Endodermal cell (in vitro differentiated cells): ENCODE measurements around the gene SH3PXD2A. TPM values are rescaled to one million over a fixed set of nuclear protein-coding genes. Genes with fewer than 3 reads are reported as not detected.

Experiments used
- DNase-seq: peaks from one replicate; pipeline ENCODE4 v3.0.0-alpha.2; 2017
- H3K27ac ChIP-seq: 2 replicates; pipeline ENCODE4 v1.5.1; 2013; ENCODE audit warnings: mild to moderate bottlenecking, low read depth, low read length, moderate library complexity
- H3K27me3 ChIP-seq: 2 replicates; pipeline ENCODE4 v1.6.1; 2013; ENCODE audit warnings: mild to moderate bottlenecking, low read length, moderate library complexity; ENCODE audit not compliant: insufficient read depth, control insufficient read depth, poor library complexity, severe bottlenecking
- H3K36me3 ChIP-seq: 2 replicates; pipeline ENCODE4 v1.7.0; 2013; ENCODE audit warnings: mild to moderate bottlenecking, low read length, moderate library complexity; ENCODE audit not compliant: control insufficient read depth, insufficient read depth
- H3K4me1 ChIP-seq: one replicate; pipeline ENCODE4 v1.7.0; 2013; ENCODE audit warnings: low read length; ENCODE audit not compliant: control insufficient read depth, insufficient read depth
- H3K4me3 ChIP-seq: 2 replicates; pipeline ENCODE4 v1.5.1; 2013; ENCODE audit warnings: mild to moderate bottlenecking, low read length, moderate library complexity
- H3K9ac ChIP-seq: 2 replicates; pipeline ENCODE4 v1.6.1; 2013; ENCODE audit warnings: mild to moderate bottlenecking, low read length, moderate library complexity; ENCODE audit not compliant: poor library complexity, severe bottlenecking; ENCODE audit errors: extremely low read depth
- H3K9me3 ChIP-seq: 2 replicates; pipeline ENCODE4 v1.6.1; 2013; ENCODE audit warnings: mild to moderate bottlenecking, low read length, moderate library complexity; ENCODE audit not compliant: control insufficient read depth
- H3K27ac Mint-ChIP-seq: 2 replicates; pipeline ENCODE4 v1.8.0; 2020; ENCODE audit warnings: mixed read lengths
- H3K27me3 Mint-ChIP-seq: 2 replicates; pipeline ENCODE4 v1.8.0; 2021; ENCODE audit warnings: mild to moderate bottlenecking, mixed read lengths; ENCODE audit not compliant: insufficient read depth
- H3K36me3 Mint-ChIP-seq: 2 replicates; pipeline ENCODE4 v1.8.0; 2020; ENCODE audit warnings: low read depth, mixed read lengths
- H3K4me1 Mint-ChIP-seq: 2 replicates; pipeline ENCODE4 v1.8.0; 2020; ENCODE audit warnings: mixed read lengths
- H3K4me3 Mint-ChIP-seq: 2 replicates; pipeline ENCODE4 v1.8.0; 2020; ENCODE audit warnings: mild to moderate bottlenecking, moderate library complexity, mixed read lengths
- H3K9me3 Mint-ChIP-seq: 2 replicates; pipeline ENCODE4 v1.8.0; 2020; ENCODE audit warnings: mild to moderate bottlenecking, mixed read lengths
- WGBS, 2 experiments: methylation state at CpG; one replicate each; pipeline versions ENCODE4 v1.1.5 to v1.1.7; 2013; ENCODE audit warnings: missing lambda C conversion rate in 2 of 2, mixed read lengths in 1 of 2; ENCODE audit not compliant: insufficient coverage in 1 of 2, insufficient read length in 1 of 2; 5-methylcytosine and 5-hydroxymethylcytosine counted together
- total RNA-seq, 2 donors: library from RNA; stranded (reverse); fragmentation: NEBNext Ultra II Directional in 1 of 2; extraction: Animal tissue kit (Norgen Biotek cat#: 25700) in 1 of 2; gene quantifications; 2 replicates in 1 of 2; 3 replicates in 1 of 2; pipeline ENCODE4 v1.2.1, GENCODE V29; 2021
- TF ChIP-seq, protein P1 (sequence below): fragments of 200-600 bp; sonication (generic); conservative IDR thresholded peaks from 2 replicates; pipeline ENCODE4 v1.5.0; 2021; ENCODE audit warnings: antibody characterized with exemption, mild to moderate bottlenecking

Gene SH3PXD2A
- total RNA-seq, 2 donors from 2014 or later: 15.7 to 22.6 TPM

- H3K4me1 Mint-ChIP-seq: peaks cover 41% of the 10 kb centered on the region
- DNase-seq: no peak
- WGBS, 2 experiments: 87 to 89% methylated on average over 9 to 10 of the region's 10 CpGs
- H3K9me3 Mint-ChIP-seq: no peaks in the 10 kb centered on the region
- H3K27ac Mint-ChIP-seq: no peak overlapping the region
- no peaks in the 10 kb centered on the region for H3K27me3 Mint-ChIP-seq
- peaks cover under 1% of the 10 kb centered on the region for H3K36me3 ChIP-seq
- no peak overlapping the region for H3K27ac ChIP-seq
- no peak overlapping the region for H3K9ac ChIP-seq
- H3K36me3 Mint-ChIP-seq: peaks cover 5% of the 10 kb centered on the region
- H3K4me3 ChIP-seq: no peak overlapping the region
- no peaks in the 10 kb centered on the region for H3K9me3 ChIP-seq
- no peak overlapping the region for H3K4me3 Mint-ChIP-seq
- peaks cover 6% of the 10 kb centered on the region for H3K4me1 ChIP-seq
- H3K27me3 ChIP-seq: no peaks in the 10 kb centered on the region
- TF ChIP-seq, protein P1, sequence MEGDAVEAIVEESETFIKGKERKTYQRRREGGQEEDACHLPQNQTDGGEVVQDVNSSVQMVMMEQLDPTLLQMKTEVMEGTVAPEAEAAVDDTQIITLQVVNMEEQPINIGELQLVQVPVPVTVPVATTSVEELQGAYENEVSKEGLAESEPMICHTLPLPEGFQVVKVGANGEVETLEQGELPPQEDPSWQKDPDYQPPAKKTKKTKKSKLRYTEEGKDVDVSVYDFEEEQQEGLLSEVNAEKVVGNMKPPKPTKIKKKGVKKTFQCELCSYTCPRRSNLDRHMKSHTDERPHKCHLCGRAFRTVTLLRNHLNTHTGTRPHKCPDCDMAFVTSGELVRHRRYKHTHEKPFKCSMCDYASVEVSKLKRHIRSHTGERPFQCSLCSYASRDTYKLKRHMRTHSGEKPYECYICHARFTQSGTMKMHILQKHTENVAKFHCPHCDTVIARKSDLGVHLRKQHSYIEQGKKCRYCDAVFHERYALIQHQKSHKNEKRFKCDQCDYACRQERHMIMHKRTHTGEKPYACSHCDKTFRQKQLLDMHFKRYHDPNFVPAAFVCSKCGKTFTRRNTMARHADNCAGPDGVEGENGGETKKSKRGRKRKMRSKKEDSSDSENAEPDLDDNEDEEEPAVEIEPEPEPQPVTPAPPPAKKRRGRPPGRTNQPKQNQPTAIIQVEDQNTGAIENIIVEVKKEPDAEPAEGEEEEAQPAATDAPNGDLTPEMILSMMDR: no peak
Measured at GRCh38 chr10:103759100-103759781, 96.1 kb downstream of the SH3PXD2A start.

DNA sequence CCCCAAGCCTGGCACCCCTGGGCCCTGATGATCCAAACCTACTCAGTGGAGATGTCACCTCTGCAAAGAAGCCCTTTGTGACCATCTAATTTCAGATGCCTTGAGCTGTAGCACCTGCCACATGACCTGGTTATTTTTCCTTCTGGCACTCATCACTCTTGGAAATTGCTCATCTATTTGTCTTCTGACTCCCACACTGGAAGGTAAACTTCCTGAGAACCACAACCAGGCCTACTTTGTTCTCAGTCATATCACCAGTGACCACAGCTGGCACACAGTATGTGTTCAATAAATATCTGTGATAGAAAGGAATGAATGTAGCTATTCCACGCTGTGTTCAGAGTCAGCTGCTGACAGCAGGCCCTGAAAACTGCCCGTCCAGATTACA is 97.1 kb downstream of the SH3PXD2A start:
- no peaks in the 10 kb centered on the region for H3K36me3 ChIP-seq
- H3K4me3 Mint-ChIP-seq: no peak overlapping the region
- H3K9me3 Mint-ChIP-seq: no peaks in the 10 kb centered on the region
- H3K9ac ChIP-seq: no peak overlapping the region
- DNase-seq: no peak
- peak overlapping the region; percentile 33 for H3K27ac Mint-ChIP-seq
- no peaks in the 10 kb centered on the region for H3K27me3 ChIP-seq
- 82 to 91% methylated on average over 2 of the region's 2 CpGs for WGBS, 2 experiments
- H3K9me3 ChIP-seq: no peaks in the 10 kb centered on the region
- H3K4me1 Mint-ChIP-seq: peaks cover 34% of the 10 kb centered on the region
- peaks cover 5% of the 10 kb centered on the region for H3K36me3 Mint-ChIP-seq
- TF ChIP-seq, protein P1: no peak
- H3K4me1 ChIP-seq: peaks cover 6% of the 10 kb centered on the region
- H3K27me3 Mint-ChIP-seq: no peaks in the 10 kb centered on the region
- no peak overlapping the region for H3K27ac ChIP-seq
- H3K4me3 ChIP-seq: no peak overlapping the region

DNA sequence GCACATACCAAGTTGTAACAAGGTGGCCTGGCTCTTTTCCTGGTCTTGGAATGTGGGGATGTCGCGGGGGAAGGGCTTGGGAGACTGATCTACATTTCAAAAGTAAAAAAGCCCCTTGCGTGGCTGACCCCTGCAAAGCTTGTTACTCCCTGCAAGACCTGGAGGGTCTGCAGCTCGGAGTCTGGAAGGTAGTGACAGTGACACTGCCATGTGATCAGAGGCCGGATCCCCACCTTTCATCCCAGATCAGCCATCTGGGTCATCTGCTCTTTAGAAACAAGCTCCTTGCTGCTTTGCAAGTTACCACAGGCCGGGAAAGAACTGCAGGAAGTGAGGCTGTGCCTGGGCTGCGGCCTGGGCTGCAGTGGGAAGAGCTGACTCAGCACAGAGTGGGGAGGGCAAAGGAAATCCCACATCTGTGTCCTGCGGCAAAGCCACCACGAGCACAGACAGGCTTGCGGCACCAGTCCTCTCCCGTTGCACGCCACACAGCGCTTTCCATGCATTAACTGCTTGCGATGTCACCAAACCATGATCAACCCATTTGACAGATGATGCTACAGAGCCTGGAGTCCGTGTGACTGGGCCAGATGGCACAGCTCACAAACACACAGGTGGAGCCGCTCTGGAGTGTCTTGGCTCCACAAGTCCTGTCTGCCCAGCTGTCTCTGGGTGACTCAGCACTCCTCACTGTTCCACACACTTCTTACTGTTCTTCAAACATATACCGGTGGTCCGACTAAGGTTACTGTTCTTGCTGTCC is 97.7 kb downstream of the SH3PXD2A start:
- no peaks in the 10 kb centered on the region for H3K9me3 ChIP-seq
- H3K27ac ChIP-seq: no peak overlapping the region
- no peak overlapping the region for H3K4me3 ChIP-seq
- no peak overlapping the region for H3K9ac ChIP-seq
- Mint-ChIP-seq H3K36me3 (peaks cover 5% of the 10 kb centered on the region), H3K27me3 (no peaks in the 10 kb centered on the region), H3K27ac (peak overlapping the region; percentile 33), H3K9me3 (no peaks in the 10 kb centered on the region), H3K4me3 (no peak overlapping the region), H3K4me1 (peaks cover 28% of the 10 kb centered on the region)
- DNase-seq: peak; percentile 78
- 73 to 80% methylated on average over 14 to 18 of the region's 18 CpGs for WGBS, 2 experiments
- no peaks in the 10 kb centered on the region for H3K36me3 ChIP-seq
- peaks cover 6% of the 10 kb centered on the region for H3K4me1 ChIP-seq
- H3K27me3 ChIP-seq: no peaks in the 10 kb centered on the region
- TF ChIP-seq, protein P1: no peak
